Esophagus squamous epithelium (tissue), 5 donors: ENCODE data around the gene CPNE5. TPM values are rescaled to one million over a fixed set of nuclear protein-coding genes. Genes with fewer than 3 reads are reported as not detected.

Experiments used
- DNase-seq: peaks from one replicate; lab custom pipeline; 2025; lab: John Stamatoyannopoulos, UW
- H3K27ac ChIP-seq, 4 donors: fragments of 200-600 bp; sonication (generic); one replicate each; pipeline ENCODE4 v1.5.1; 2016 to 2019; ENCODE audit warnings: mild to moderate bottlenecking in 1 of 4
- H3K27me3 ChIP-seq, 4 donors: fragments of 200-600 bp; sonication (generic); 1 replicate in 3 of 4; 2 replicates in 1 of 4; pipeline versions ENCODE4 v1.5.1 to v1.6.0; 2017 to 2021; ENCODE audit warnings: antibody characterized with exemption in 1 of 4
- H3K36me3 ChIP-seq, 3 donors: fragments of 200-600 bp; sonication (generic); one replicate each; pipeline ENCODE4 v1.5.1; 2016 to 2019
- H3K4me1 ChIP-seq, 3 donors: fragments of 200-600 bp; sonication (generic); one replicate each; pipeline ENCODE4 v1.5.1; 2017 to 2019
- H3K4me3 ChIP-seq, 4 donors: fragments of 200-600 bp; sonication (generic); 1 replicate in 3 of 4; 2 replicates in 1 of 4; pipeline ENCODE4 v1.5.1; 2016 to 2019; ENCODE audit warnings: mild to moderate bottlenecking in 2 of 4, moderate library complexity in 1 of 4
- H3K9me3 ChIP-seq, 3 donors: fragments of 200-600 bp; sonication (generic); one replicate each; pipeline ENCODE4 v1.5.1; 2016 to 2019
- CTCF ChIP-seq, 6 experiments: fragments of 450-650 bp in 4 of 6; fragments of 200-600 bp in 2 of 6; sonication (generic) in 2 of 6; IDR thresholded peaks; one replicate each; pipeline ENCODE4 v1.5.1; 2016 to 2019; ENCODE audit warnings: antibody characterized with exemption in 6 of 6, mild to moderate bottlenecking in 4 of 6, moderate library complexity in 4 of 6
- POLR2A ChIP-seq, 4 donors: fragments of 450-650 bp; IDR thresholded peaks; one replicate each; pipeline ENCODE4 v1.6.1; 2017; ENCODE audit warnings: antibody characterized with exemption in 4 of 4, mild to moderate bottlenecking in 4 of 4, moderate library complexity in 3 of 4
- WGBS, 2 donors: methylation state at CpG; one replicate each; pipeline ENCODE4 v1.1.5; 2018; 5-methylcytosine and 5-hydroxymethylcytosine counted together
- intact Hi-C: fragments of 100-400 bp; cut with DNase I; formaldehyde crosslinking; loops from one replicate; pipeline ENCODE4 v1.15.0; 2022
- total RNA-seq, 4 donors: library from RNA; depleted of rRNA; stranded (reverse); fragments of >200 nt; gene quantifications; one replicate each; pipeline ENCODE4 v1.1.0, GENCODE V29; 2016
- donor health status: DM: yes; HTN: yes; CAD: no.

Gene CPNE5
- total RNA-seq, 4 donors from 2014 or later: 1.2 to 2.5 (median 1.5) TPM

GRCh38 chr6:36805917-36806316 is 33.3 kb downstream of the CPNE5 start:
- Histone ChIP-seq H3K27ac (no peak overlapping the region), H3K27me3 (peaks cover 0 to 16% (median 0%) of the 10 kb centered on the region in 4 donors), H3K36me3 (no peaks in the 10 kb centered on the region), H3K4me3 (no peak overlapping the region), H3K9me3 (no peaks in the 10 kb centered on the region), H3K4me1 (peaks cover 0 to 9% (median 0%) of the 10 kb centered on the region in 3 donors)
- WGBS, 2 donors: 75 to 84% methylated on average over 2 to 3 of the region's 8 CpGs
- DNase-seq: no peak
- TF ChIP-seq CTCF (IDR thresholded peaks at IDR 0.05) (no peak), POLR2A (IDR thresholded peaks at IDR 0.05) (no peak)
- intact Hi-C loops: no loop called here

GRCh38 chr6:36805096-36805797 is 34.0 kb downstream of the CPNE5 start:
- Histone ChIP-seq H3K27ac (no peak overlapping the region), H3K4me1 (peaks cover 0 to 4% (median 0%) of the 10 kb centered on the region in 3 donors), H3K9me3 (no peaks in the 10 kb centered on the region), H3K4me3 (no peak overlapping the region), H3K27me3 (peaks cover 0 to 16% (median 0%) of the 10 kb centered on the region in 4 donors), H3K36me3 (no peaks in the 10 kb centered on the region)
- intact Hi-C loops: no loop called here
- TF ChIP-seq POLR2A (IDR thresholded peaks at IDR 0.05) (no peak), CTCF (IDR thresholded peaks at IDR 0.05) (no peak)
- DNase-seq: no peak
- 58 to 59% methylated on average over 5 to 7 of the region's 7 CpGs for WGBS, 2 donors

GRCh38 chr6:36804563-36804962 is 34.7 kb downstream of the CPNE5 start:
- TF ChIP-seq CTCF (IDR thresholded peaks at IDR 0.05) (no peak), POLR2A (IDR thresholded peaks at IDR 0.05) (no peak)
- Histone ChIP-seq H3K4me3 (no peak overlapping the region), H3K27ac (no peak overlapping the region), H3K36me3 (no peaks in the 10 kb centered on the region), H3K4me1 (no peaks in the 10 kb centered on the region), H3K9me3 (no peaks in the 10 kb centered on the region), H3K27me3 (peaks cover 0 to 16% (median 0%) of the 10 kb centered on the region in 4 donors)
- 56 to 60% methylated on average over 3 of the region's 3 CpGs for WGBS, 2 donors
- DNase-seq: no peak
- intact Hi-C loops: no loop called here

GRCh38 chr6:36803908-36804307 is 35.3 kb downstream of the CPNE5 start:
- H3K36me3 ChIP-seq: no peaks in the 10 kb centered on the region
- intact Hi-C loops: no loop called here
- H3K4me3 ChIP-seq: no peak overlapping the region
- DNase-seq: no peak
- peaks cover 0 to 16% (median 0%) of the 10 kb centered on the region in 4 donors for H3K27me3 ChIP-seq
- no peaks in the 10 kb centered on the region for H3K9me3 ChIP-seq
- H3K27ac ChIP-seq: no peak overlapping the region
- H3K4me1 ChIP-seq: no peaks in the 10 kb centered on the region
- 75 to 88% methylated on average over 1 of the region's 1 CpG for WGBS, 2 donors
- no peak for TF ChIP-seq POLR2A (IDR thresholded peaks at IDR 0.05)
- no peak for TF ChIP-seq CTCF (IDR thresholded peaks at IDR 0.05)

- Histone ChIP-seq H3K4me3 (no peak overlapping the region), H3K27ac (no peak overlapping the region), H3K9me3 (no peaks in the 10 kb centered on the region), H3K36me3 (no peaks in the 10 kb centered on the region), H3K27me3 (peaks cover 0 to 16% (median 0%) of the 10 kb centered on the region in 4 donors), H3K4me1 (no peaks in the 10 kb centered on the region)
- WGBS, 2 donors: 92 to 98% methylated on average over 6 of the region's 6 CpGs
- TF ChIP-seq POLR2A (IDR thresholded peaks at IDR 0.05) (no peak), CTCF (IDR thresholded peaks at IDR 0.05) (no peak)
- intact Hi-C loops: no loop called here
- no peak for DNase-seq
Measured at GRCh38 chr6:36803482-36803881, 35.8 kb downstream of the CPNE5 start.
